HG03432 (cell line): ENCODE results near the gene NCAM1.

Experiments
- ATAC-seq: cut with Tn5 transposase; IDR thresholded peaks from one replicate; pipeline ENCODE4 v1.9.1; 2021; ENCODE audit warnings: mild to moderate bottlenecking, moderate library complexity; ENCODE audit not compliant: unreplicated experiment

The NCAM1 gene

GRCh38 chr11:113247221-113247620, 286.0 kb downstream of the NCAM1 start:
- ATAC-seq, result no peak

DNA sequence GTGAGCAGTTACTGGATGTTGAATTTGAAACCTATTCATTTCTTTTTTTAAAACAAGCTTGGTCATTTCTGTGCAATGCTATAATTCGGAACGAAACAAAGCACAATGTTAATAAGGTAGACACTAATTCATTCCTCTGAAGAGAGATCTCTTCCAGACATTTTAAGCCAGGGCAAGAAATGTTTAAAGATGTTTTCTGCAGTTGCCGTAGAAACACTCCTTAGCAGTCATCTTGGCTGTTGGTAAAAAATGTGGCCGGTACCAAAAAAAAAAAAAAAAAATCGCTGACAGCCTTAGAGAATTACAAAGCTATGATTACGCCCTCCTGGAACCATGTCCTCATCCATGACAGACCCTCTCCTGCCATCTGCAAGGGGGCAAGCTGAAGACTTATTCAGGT, 286.7 kb downstream of the NCAM1 start:
- no peak for ATAC-seq

GRCh38 chr11:113248702-113249490, 287.7 kb downstream of the NCAM1 start:
- no peak for ATAC-seq

DNA sequence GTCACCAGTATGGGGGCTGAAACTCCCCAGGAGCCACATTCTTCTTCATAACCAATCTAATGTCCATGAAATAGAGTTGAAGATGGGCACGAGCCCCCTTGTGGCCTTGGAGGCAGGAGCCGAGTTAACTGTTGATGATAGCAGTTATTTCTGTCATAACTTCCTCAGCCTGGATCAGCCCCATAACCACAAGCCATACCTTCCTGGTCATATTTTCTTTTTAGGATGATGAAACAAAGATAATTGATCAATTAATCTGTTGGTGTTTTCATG, 288.2 kb downstream of the NCAM1 start:
- ATAC-seq, result no peak

- no peak for ATAC-seq
Measured at GRCh38 chr11:113249786-113250185, 288.6 kb downstream of the NCAM1 start.

- no peak for ATAC-seq
Measured at GRCh38 chr11:113251281-113251680, 290.1 kb downstream of the NCAM1 start.

DNA sequence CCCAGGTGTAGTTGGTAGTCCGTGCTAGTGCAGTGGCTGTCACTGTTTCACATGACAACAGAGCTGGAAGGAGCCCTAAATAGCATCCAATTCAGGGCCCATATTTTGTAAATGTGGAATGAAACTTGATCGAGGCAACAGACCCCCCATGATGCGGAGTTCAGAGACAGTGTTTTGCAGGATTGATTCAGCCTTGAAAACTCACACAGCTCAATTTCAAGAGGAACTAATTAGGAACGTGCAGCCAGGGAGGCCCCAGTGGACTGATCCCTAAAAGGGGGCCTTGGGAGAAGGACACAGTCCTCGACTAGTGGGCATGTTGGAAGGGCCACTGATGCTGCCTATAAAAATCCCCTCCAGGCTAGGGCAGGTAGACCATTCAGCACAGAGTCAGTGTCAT, 292.2 kb downstream of the NCAM1 start:
- no peak for ATAC-seq

- no peak for ATAC-seq
Measured at GRCh38 chr11:113255096-113255495, 293.9 kb downstream of the NCAM1 start.

DNA sequence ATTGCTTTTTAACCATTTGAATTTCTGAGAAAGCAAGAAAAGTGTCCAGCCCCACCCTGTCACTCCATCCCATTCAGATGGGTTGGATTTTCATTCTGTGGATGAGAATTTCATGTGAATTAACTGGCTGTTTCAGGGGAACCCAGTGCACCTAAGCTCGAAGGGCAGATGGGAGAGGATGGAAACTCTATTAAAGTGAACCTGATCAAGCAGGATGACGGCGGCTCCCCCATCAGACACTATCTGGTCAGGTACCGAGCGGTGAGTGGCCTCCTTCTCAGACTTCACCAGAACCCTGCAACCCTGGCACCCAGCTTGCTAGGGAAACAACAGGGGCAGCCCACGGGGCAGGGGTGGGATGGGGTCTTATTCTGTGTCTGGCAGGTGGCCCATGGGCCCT, 294.5 kb downstream of the NCAM1 start:
- no peak for ATAC-seq

DNA sequence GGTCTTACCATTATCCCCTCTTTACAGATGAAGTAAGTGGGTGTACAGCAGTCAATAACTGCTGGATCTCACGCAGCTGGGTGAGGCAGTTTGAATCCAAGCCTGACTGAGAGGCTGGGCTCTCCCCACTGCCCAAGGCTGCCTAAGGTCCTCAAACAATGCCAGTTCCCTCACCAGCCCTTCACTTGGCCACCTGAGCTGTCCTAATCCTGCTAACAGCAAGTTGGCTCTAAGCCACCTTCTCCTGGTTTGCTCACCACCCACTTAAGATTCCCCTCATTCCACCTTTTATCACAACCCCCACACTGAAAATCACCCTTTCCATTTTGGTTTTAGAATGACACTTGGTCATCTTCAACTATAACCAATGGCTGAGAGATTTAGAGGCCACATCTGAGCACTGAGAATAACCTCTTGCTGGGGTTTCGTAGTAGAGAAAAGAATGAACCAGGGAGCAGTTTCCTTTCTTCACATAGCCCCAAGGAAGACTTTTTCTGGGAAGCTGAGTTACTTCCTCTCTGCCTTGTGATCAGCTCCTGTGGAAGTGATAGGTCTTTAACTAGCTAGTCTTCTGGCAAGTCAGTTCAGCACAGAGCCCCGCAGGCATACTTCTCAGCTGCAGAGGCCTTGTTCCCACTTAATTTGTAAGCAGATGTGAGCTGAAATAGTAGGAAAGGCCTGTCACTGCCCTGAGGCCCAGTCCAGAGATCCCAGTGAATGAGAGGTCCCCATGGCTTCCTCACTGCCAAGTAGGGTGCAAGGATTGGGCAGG, 295.4 kb downstream of the NCAM1 start:
- ATAC-seq, result no peak

DNA sequence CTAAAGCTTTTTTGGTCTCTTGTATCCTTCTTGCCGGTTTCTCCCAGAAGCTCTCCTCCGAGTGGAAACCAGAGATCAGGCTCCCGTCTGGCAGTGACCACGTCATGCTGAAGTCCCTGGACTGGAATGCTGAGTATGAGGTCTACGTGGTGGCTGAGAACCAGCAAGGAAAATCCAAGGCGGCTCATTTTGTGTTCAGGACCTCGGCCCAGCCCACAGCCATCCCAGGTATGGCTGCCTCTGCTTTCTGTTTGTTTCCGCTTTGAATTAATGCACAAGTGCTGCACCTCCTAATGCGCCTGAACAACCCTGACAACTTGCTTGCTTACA, 298.8 kb downstream of the NCAM1 start:
- ATAC-seq, result no peak

DNA sequence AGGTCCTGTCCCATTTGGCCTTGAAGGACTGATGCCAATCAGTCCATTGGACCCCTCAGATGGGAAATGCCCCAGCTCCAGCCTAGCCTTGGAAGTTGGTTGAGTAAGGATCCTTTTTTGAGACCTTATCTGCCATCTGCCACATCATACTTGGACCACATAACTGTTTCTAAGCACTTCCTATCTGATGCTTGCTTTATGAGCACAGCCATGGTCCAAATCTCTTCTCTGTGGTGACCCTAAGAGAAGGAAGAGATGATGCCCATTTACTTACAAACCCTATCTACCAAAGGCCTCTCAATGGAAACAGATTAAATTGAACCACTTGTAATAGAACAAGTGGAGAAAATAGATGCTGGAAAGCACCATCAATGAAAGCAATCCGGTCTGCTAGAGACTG, 299.3 kb downstream of the NCAM1 start:
- no peak for ATAC-seq

DNA sequence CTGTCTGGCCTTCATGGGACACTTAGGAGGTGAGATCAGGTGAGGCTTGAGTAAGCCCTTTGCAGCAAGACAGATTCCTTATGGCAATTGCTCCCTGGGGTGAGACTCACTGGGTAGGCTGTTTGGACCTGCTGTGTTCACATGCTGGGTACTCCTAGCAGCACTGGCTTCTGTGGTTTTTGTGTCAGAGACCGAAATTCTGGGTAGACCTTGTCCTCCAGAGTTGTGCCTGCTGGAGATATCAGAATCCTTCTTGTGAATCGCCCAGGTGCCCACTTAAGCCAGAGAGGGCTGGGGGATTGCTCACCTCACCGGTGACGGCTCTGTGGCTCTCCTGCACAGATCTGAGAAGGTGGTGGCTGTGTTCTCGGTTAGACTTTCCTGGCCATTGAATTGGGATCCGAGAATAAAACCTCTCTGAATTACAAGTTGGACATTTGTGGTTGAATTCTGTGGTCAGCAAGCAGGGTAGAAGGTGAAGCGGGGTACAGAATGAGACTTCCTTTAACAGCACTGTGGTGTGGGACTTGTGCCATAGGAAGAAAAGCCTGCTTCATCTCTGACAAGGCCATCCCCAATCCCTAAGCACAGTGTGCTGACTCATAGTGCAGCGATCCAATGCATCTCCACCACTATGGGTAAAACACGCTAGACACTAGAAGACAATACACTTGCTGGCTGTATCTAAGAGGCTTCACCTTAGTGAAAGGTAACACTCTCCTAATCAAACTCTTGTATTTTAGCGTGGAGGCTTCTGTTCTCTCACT, 300.7 kb downstream of the NCAM1 start:
- ATAC-seq, result no peak

DNA sequence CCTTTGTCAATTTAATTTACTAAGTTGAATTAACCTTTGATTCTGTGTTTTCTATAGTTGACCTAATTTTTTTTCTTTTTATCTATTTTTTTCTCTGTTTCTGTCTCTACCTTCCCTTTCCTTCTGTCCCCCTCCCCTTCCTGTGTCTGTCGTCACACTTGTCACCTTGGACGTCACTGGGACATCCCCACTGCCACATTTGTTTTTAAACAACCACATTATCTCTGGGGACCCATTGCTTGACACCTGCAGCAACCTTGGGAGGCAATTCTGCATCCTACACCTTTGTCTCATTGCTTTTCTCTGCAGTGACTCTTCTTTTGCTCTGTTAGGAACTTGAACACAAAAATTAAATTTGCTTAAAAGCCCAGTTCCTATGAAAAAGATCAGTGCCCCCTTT, 301.4 kb downstream of the NCAM1 start:
- no peak for ATAC-seq

DNA sequence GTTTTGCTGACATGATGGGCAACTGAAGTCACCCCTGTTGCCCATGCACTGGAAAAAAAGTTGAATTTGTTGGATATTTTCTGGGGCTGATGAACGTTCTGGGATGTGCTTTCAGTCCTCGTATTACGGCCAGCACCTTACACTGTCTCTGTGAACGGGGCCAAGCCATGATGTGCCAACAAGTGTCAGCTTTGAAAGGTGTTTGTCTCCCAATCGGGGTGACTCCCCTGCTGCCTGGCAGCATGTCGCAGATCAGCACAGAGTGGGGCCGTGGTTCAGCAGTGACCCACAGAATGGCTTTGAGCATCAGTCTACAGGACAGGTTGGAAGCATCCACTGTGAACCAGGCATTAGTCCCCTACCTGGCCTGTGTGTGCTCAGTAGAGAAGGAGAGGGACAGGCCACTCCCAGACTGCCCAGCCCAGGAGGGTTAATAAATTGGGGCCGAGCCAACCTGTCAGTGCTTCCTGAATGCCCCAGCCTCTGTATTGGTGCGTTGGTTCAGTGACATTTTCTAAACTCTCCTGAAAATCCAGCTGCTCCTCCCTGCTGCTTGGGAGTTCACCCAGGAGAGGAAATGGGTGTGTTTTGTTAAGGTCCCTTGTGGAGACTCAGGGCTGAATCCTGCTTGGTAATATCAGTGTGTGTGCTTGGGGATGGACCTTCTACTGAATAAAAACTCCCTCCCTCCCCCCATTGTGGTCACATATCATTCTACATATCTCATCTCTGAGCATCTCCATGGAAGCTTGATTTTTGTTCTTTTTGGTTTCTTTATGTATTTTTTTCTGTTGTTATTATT, 302.4 kb downstream of the NCAM1 start:
- ATAC-seq, result no peak

DNA sequence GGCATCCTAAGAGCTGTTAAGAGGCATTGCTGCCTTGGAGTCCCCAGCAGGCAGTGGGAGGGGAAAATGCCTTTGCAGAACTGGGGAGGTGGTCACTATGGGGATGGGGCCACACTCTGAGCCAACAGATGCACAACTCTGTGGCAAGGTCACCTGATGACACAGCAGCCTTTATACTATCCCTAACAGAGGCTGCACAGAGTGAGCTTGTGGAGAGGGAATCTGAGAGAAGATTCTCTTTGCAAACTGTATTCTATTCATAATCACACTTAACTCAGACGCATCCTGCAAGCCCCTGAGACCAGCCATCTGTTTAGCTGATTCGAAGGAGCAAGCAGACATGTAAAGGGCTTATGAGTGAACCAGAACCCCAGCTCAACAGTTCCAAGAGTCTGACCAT, 304.1 kb downstream of the NCAM1 start:
- no peak for ATAC-seq

DNA sequence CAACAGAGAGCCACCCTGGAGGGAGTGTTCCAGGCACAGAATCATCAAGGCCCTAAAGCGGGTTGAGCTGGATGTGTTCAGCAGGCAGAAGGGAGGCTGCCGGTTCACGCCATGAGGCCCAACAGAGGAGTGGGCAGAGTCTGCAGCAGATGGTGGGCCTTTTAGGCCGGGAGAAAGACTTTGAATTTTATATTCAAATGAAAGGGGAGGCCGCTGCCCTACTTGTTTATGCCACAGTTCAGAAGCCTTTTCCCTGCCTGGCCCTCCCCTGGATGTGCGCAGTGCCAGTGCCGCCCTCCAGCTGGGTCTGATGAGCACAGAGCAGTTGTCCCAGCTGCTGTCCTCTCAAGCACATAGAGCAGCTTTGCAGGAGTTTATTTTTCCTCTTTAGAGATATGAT, 306.3 kb downstream of the NCAM1 start:
- no peak for ATAC-seq

GRCh38 chr11:113269096-113269495, 307.9 kb downstream of the NCAM1 start:
- ATAC-seq, result no peak

DNA sequence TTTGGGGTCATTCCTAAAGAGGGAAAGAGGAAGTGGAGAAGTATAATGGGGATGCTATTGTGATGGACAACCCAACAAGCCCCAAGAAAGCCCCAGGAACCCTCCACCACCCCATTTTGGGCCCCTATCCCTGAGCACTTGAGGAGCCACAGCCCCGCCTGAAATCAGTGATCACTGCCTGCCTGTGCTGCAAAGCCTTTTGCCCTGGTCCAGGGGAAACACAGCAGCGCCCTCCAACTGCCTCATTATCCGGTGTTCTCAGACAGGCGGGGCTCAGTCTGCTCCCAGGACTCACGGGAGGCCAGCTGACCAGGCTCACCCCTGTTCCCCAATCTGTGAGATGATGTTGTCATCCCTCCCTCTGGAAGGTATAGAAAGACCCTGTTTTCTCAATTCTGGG, 308.4 kb downstream of the NCAM1 start:
- ATAC-seq, result no peak

DNA sequence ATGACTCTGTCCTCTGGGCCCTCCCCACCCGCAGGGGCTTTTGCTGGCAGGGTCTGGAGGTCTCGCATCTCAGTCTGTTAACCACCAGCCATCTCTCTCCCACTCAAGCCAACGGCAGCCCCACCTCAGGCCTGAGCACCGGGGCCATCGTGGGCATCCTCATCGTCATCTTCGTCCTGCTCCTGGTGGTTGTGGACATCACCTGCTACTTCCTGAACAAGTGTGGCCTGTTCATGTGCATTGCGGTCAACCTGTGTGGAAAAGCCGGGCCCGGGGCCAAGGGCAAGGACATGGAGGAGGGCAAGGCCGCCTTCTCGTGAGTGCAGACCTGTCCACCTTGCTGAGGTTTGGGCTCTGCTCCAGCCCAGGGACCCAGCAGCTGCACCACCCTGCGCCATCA, 308.9 kb downstream of the NCAM1 start:
- ATAC-seq, result no peak

DNA sequence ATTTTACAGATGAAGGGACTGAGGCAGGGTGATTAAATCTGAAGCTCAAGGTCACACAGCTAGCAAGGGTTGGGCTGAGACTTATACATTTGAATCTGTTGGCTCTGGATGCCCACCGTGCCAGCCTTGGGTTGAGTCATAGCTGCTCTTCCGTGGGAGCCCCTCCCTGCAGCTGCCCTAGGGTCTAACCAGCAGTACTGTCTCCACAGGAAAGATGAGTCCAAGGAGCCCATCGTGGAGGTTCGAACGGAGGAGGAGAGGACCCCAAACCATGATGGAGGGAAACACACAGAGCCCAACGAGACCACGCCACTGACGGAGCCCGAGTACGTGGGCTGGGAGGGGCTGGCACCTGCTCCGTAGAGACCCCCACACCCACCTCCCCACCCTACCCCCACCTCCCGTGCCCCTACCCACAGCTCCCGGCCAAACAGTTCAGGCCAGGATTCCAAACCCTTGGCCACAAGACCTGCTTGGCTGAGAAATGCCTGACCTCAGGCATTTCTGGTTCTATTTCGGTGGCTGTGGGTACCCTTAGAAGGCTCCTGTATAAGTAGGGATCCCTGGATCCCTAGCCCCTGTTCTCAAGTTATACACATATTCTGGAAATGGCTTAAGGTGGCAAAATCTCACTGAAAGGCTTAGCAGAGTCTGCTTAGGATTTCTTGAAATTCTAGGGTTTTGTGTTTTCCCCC, 310.5 kb downstream of the NCAM1 start:
- ATAC-seq, result no peak
